GM18517 (cell line): ENCODE data around the gene ARL8B.

Experiments
- ATAC-seq: cut with Tn5 transposase; IDR thresholded peaks from one replicate; pipeline ENCODE4 v1.9.1; 2021; ENCODE audit warnings: mild to moderate bottlenecking, moderate library complexity; ENCODE audit not compliant: unreplicated experiment

The ARL8B gene

GRCh38 chr3:5186089-5186857 lies 64.2 kb downstream of the ARL8B start:
- ATAC-seq: peak; percentile 29

- ATAC-seq: no peak
Observed at GRCh38 chr3:5186858-5187155, 64.7 kb downstream of the ARL8B start.

- peak; percentile 66 for ATAC-seq
Observed at GRCh38 chr3:5187156-5187919, 65.2 kb downstream of the ARL8B start, which contains the start of gene EDEM1. Gene EDEM1 (plus strand): TSS chr3:5187707. CDS start chr3:5187806, 99 bp downstream.

- ATAC-seq: peak; percentile 4
Observed at GRCh38 chr3:5187920-5188418, 65.9 kb downstream of the ARL8B start.

GRCh38 chr3:5188419-5189221 lies 66.5 kb downstream of the ARL8B start:
- ATAC-seq: no peak

GRCh38 chr3:5190147-5190791 lies 68.2 kb downstream of the ARL8B start:
- ATAC-seq: no peak

GRCh38 chr3:5191555-5192304 lies 69.6 kb downstream of the ARL8B start:
- no peak for ATAC-seq

GRCh38 chr3:5192571-5193365 lies 70.7 kb downstream of the ARL8B start:
- no peak for ATAC-seq

- no peak for ATAC-seq
Observed at GRCh38 chr3:5194341-5194740, 72.2 kb downstream of the ARL8B start.

GRCh38 chr3:5194801-5195509 lies 72.9 kb downstream of the ARL8B start:
- ATAC-seq: peak; percentile 35

- no peak for ATAC-seq
Observed at GRCh38 chr3:5195605-5196004, 73.5 kb downstream of the ARL8B start.

GRCh38 chr3:5197022-5197421 lies 74.9 kb downstream of the ARL8B start:
- no peak for ATAC-seq

GRCh38 chr3:5197470-5198312 lies 75.6 kb downstream of the ARL8B start:
- peak; percentile 78 for ATAC-seq

- no peak for ATAC-seq
Observed at GRCh38 chr3:5198313-5198677, 76.2 kb downstream of the ARL8B start.

- no peak for ATAC-seq
Observed at GRCh38 chr3:5198986-5199731, 77.1 kb downstream of the ARL8B start.

- ATAC-seq: no peak
Observed at GRCh38 chr3:5201536-5201935, 79.4 kb downstream of the ARL8B start.

- no peak for ATAC-seq
Observed at GRCh38 chr3:5202222-5202621, 80.1 kb downstream of the ARL8B start.
